Caco-2 (cell line): Measurements from ENCODE around the gene PCDHA6. TPM values are rescaled to one million over a fixed set of nuclear protein-coding genes. Genes with fewer than 3 reads are reported as not detected.

Experiments
- BruUV-seq: library from RNA; stranded (reverse); fragments of 400-500 nt; replicated peaks from 2 replicates; lab custom pipeline; 2021; lab: Mats Ljungman, UMichigan
- CTCF ChIA-PET: fragments of 300-600 bp; sonication (Branson Sonifier 250); formaldehyde crosslinking; loops from one replicate; lab custom pipeline; 2022; ENCODE audit warnings: antibody characterized with exemption; lab: Charles Lee
- POLR2A ChIA-PET: fragments of 300-600 bp; sonication (Branson Sonifier 250); formaldehyde crosslinking; loops from one replicate; lab custom pipeline; 2022; ENCODE audit warnings: antibody characterized with exemption; lab: Charles Lee
- DNase-seq, 2 experiments: peaks; one replicate each; pipeline versions ENCODE4 v3.0.0 to v3.0.0-alpha.2; 2020 to 2022
- H3K27me3 ChIP-seq: replicated peaks from 2 replicates; pipeline ENCODE4 v1.6.0; 2011; ENCODE audit warnings: low read length; ENCODE audit not compliant: control insufficient read depth, insufficient read depth
- H3K36me3 ChIP-seq: 2 replicates; pipeline ENCODE4 v1.5.1; 2011; ENCODE audit warnings: low read length; ENCODE audit not compliant: control insufficient read depth, insufficient read depth
- H3K4me1 ChIP-seq: fragments of 250-450 bp; sonication (Bioruptor Pico); 2 replicates; pipeline ENCODE4 v1.5.1; 2020; ENCODE audit warnings: mild to moderate bottlenecking
- H3K4me3 ChIP-seq: 2 replicates; pipeline ENCODE4 v1.5.1; 2011; ENCODE audit warnings: low read depth, mild to moderate bottlenecking, control low read depth, low read length
- H3K9me3 ChIP-seq: fragments of 250-450 bp; sonication (Bioruptor Pico); 2 replicates; pipeline ENCODE4 v1.5.1; 2020; ENCODE audit warnings: mild to moderate bottlenecking, moderate library complexity
- H3K27ac Mint-ChIP-seq: one replicate; pipeline ENCODE4 v1.8.0; 2022; ENCODE audit warnings: mixed read lengths; ENCODE audit not compliant: unreplicated experiment
- H3K27me3 Mint-ChIP-seq: one replicate; pipeline ENCODE4 v1.8.0; 2022; ENCODE audit warnings: mixed read lengths; ENCODE audit not compliant: insufficient read depth, unreplicated experiment
- H3K36me3 Mint-ChIP-seq: one replicate; pipeline ENCODE4 v1.8.0; 2022; ENCODE audit warnings: mild to moderate bottlenecking, mixed read lengths; ENCODE audit not compliant: insufficient read depth, unreplicated experiment
- H3K4me1 Mint-ChIP-seq: one replicate; pipeline ENCODE4 v1.8.0; 2022; ENCODE audit warnings: low read depth, mixed read lengths; ENCODE audit not compliant: unreplicated experiment
- H3K4me3 Mint-ChIP-seq: one replicate; pipeline ENCODE4 v1.8.0; 2022; ENCODE audit warnings: mild to moderate bottlenecking, moderate library complexity, mixed read lengths; ENCODE audit not compliant: unreplicated experiment
- H3K9me3 Mint-ChIP-seq: one replicate; pipeline ENCODE4 v1.8.0; 2022; ENCODE audit warnings: mixed read lengths; ENCODE audit not compliant: unreplicated experiment
- intact Hi-C: fragments of 100-400 bp; cut with micrococcal nuclease; formaldehyde crosslinking; loops from one replicate; pipeline ENCODE4 v1.10.0; 2022; ENCODE audit not compliant: unreplicated experiment
- total RNA-seq: library from RNA; stranded (reverse); gene quantifications from 2 replicates; pipeline ENCODE4 v1.2.3, GENCODE V29; 2022
- TF ChIP-seq, protein P1 (sequence below), 2 experiments: fragments of 200-600 bp in 1 of 2; IDR thresholded peaks; 1 replicate in 1 of 2; 2 replicates in 1 of 2; pipeline versions ENCODE4 v1.5.1 to v1.8.0; 2011 to 2022; ENCODE audit warnings: antibody characterized with exemption in 1 of 2, control low read depth in 1 of 2, inconsistent platforms in 1 of 2, low read depth in 1 of 2, low read length in 1 of 2, mild to moderate bottlenecking in 1 of 2, moderate library complexity in 1 of 2; ENCODE audit not compliant: insufficient read depth in 1 of 2, severe bottlenecking in 1 of 2, unreplicated experiment in 1 of 2

Gene PCDHA6
- total RNA-seq, 1 experiment from 2014 or later = not detected

DNA sequence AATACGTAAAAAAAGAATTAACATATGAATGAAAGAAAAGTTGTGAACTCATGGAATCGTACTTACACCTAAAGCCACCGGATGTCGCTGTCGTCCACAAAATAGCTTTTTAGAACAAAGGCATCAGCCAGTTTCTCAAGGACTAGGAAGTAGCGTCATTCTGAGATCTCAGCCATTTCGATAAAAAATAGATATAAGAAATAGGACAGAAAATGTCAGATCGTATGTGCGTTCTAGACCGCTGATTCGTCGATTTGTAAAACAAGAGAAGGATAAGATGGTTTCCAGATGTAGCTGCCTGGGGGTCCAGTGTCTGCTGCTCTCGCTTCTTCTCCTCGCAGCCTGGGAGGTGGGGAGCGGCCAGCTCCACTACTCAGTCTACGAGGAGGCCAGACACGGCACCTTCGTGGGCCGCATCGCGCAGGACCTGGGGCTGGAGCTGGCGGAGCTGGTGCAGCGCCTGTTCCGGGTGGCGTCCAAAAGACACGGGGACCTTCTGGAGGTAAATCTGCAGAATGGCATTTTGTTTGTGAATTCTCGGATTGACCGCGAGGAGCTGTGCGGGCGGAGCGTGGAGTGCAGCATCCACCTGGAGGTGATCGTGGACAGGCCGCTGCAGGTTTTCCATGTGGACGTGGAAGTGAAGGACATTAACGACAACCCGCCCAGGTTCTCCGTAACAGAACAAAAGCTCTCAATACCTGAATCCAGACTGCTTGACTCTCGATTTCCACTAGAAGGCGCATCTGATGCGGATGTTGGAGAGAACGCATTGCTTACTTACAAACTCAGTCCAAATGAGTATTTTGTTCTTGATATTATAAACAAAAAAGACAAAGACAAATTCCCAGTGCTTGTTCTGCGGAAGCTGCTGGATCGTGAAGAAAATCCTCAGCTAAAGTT is 28.3 kb downstream of the PCDHA6 start, which contains the start of gene PCDHA10:
Gene PCDHA10 (plus strand): TSS at position 126 of the 903 bp plus-strand sequence. CDS start 152 bp downstream, at position 278.
- ChIA-PET CTCF (interaction anchor here (0.6 kb wide), 1 partner anchor 176 kb away, joined by 3 read pairs; no protein-coding TSS in a partner anchor), POLR2A (no interaction called here)
- DNase-seq = no peak
- TF ChIP-seq, protein P1, sequence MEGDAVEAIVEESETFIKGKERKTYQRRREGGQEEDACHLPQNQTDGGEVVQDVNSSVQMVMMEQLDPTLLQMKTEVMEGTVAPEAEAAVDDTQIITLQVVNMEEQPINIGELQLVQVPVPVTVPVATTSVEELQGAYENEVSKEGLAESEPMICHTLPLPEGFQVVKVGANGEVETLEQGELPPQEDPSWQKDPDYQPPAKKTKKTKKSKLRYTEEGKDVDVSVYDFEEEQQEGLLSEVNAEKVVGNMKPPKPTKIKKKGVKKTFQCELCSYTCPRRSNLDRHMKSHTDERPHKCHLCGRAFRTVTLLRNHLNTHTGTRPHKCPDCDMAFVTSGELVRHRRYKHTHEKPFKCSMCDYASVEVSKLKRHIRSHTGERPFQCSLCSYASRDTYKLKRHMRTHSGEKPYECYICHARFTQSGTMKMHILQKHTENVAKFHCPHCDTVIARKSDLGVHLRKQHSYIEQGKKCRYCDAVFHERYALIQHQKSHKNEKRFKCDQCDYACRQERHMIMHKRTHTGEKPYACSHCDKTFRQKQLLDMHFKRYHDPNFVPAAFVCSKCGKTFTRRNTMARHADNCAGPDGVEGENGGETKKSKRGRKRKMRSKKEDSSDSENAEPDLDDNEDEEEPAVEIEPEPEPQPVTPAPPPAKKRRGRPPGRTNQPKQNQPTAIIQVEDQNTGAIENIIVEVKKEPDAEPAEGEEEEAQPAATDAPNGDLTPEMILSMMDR (IDR thresholded peaks at IDR 0.05; ENCODE audit: insufficient read depth in 1 of 2, low read depth in 1 of 2, low read length in 1 of 2, severe bottlenecking in 1 of 2, unreplicated experiment in 1 of 2) = no peak
- intact Hi-C loops = loop anchor here (1.0 kb wide), 1 partner anchor 185 kb away; no protein-coding TSS in a partner anchor
- Histone ChIP-seq H3K36me3 (no peaks in the 10 kb centered on the region), H3K9me3 (0 out of 2 replicates have a peak, but pooled peaks cover 7% of the 10 kb centered on the region), H3K4me3 (no peak within 1 kb of the TSS), H3K27me3 (no peaks in the 10 kb centered on the region), H3K4me1 (0 out of 2 replicates have a peak, but pooled peaks cover 4% of the 10 kb centered on the region)
- no TSS peak for BruUV-seq
- Mint-ChIP-seq H3K9me3 (peaks cover 27% of the 10 kb centered on the region), H3K4me3 (no peak within 1 kb of the TSS), H3K27ac (no peak within 1 kb of the TSS), H3K36me3 (no peaks in the 10 kb centered on the region), H3K27me3 (no peaks in the 10 kb centered on the region), H3K4me1 (no peaks in the 10 kb centered on the region)

DNA sequence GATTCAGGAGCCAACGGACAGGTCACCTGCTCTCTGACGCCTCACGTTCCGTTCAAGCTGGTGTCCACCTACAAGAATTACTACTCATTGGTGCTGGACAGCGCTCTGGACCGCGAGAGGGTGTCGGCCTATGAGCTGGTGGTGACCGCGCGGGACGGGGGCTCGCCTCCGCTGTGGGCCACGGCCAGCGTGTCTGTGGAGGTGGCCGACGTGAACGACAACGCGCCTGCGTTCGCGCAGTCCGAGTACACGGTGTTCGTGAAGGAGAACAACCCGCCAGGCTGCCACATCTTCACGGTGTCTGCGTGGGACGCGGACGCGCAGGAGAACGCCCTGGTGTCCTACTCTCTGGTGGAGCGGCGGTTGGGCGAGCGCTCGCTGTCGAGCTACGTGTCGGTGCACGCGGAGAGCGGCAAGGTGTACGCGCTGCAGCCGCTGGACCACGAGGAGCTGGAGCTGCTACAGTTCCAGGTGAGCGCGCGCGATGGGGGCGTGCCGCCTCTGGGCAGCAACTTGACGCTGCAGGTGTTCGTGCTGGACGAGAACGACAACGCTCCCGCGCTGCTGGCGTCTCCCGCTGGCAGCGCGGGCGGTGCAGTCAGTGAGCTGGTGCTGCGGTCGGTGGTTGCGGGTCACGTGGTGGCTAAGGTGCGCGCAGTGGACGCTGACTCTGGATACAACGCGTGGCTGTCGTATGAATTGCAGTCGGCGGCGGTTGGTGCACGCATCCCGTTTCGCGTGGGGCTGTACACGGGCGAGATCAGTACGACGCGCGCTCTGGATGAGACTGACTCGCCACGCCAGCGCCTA is 29.6 kb downstream of the PCDHA6 start:
- CTCF ChIA-PET = no interaction called here
- H3K27ac Mint-ChIP-seq = no peak overlapping the region
- no peaks in the 10 kb centered on the region for H3K36me3 Mint-ChIP-seq

More for the DNA sequence above, 29.6 kb downstream of the PCDHA6 start:
- no peaks in the 10 kb centered on the region for H3K27me3 Mint-ChIP-seq
- Histone ChIP-seq H3K27me3 (no peaks in the 10 kb centered on the region), H3K4me3 (no peak overlapping the region), H3K4me1 (0 out of 2 replicates have a peak, but pooled peaks cover 4% of the 10 kb centered on the region), H3K36me3 (no peaks in the 10 kb centered on the region), H3K9me3 (0 out of 2 replicates have a peak, but pooled peaks cover 7% of the 10 kb centered on the region)
- POLR2A ChIA-PET = no interaction called here
- TF ChIP-seq, protein P1 (IDR thresholded peaks at IDR 0.05; ENCODE audit: insufficient read depth in 1 of 2, low read depth in 1 of 2, low read length in 1 of 2, severe bottlenecking in 1 of 2, unreplicated experiment in 1 of 2) = no peak
- peaks cover 27% of the 10 kb centered on the region for H3K9me3 Mint-ChIP-seq
- DNase-seq = no peak
- BruUV-seq = no TSS peak
- no peaks in the 10 kb centered on the region for H3K4me1 Mint-ChIP-seq
- intact Hi-C loops = no loop called here
- H3K4me3 Mint-ChIP-seq = no peak overlapping the region
